ENCODE measurements around the gene PCDH9.

Gene PCDH9

DNA sequence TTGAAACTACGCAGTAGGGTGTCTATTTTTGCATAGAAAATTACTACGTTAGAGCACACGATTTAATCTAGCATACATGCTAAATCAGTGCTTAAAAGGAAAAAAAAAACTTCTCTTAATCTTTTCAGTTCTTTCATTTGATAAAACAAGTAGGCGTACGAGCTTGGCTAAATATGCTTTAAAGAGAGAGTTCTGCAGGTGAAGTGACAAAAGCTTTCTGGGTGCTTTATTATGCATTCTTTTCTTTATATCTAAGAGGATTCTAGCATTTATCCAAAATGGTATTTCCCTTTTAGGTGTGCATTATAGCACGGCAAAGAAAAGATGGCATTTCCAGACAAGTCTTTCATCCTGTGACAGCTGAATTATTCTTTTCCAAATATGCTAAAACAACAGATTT, 281.2 kb downstream of the PCDH9 start:
- H3K36me3 ChIP-seq (replicated peaks; ENCODE audit: low read depth, low read length), result no peaks in the 10 kb centered on the region
- H2AFZ ChIP-seq (ENCODE audit: low read depth, low read length), result no peak overlapping the region
- H3K9me3 ChIP-seq (ENCODE audit: insufficient read depth, low read length), result no peaks in the 10 kb centered on the region
- no peaks in the 10 kb centered on the region for H3K27me3 ChIP-seq (ENCODE audit: low read depth, low read length)
- no peak overlapping the region for H3K9ac ChIP-seq (ENCODE audit: low read length)
- no peak overlapping the region for H3K4me3 ChIP-seq (ENCODE audit: low read length)
- no peak overlapping the region for H3K27ac ChIP-seq (ENCODE audit: low read length)
- H3K4me2 ChIP-seq (ENCODE audit: low read length), result no peak overlapping the region
- no peaks in the 10 kb centered on the region for H4K20me1 ChIP-seq (ENCODE audit: insufficient read depth, low read length)
- no peak for TF ChIP-seq EZH2phosphoT487 (IDR thresholded peaks at IDR 0.05; ENCODE audit: low read depth)
- TF ChIP-seq, protein P1, sequence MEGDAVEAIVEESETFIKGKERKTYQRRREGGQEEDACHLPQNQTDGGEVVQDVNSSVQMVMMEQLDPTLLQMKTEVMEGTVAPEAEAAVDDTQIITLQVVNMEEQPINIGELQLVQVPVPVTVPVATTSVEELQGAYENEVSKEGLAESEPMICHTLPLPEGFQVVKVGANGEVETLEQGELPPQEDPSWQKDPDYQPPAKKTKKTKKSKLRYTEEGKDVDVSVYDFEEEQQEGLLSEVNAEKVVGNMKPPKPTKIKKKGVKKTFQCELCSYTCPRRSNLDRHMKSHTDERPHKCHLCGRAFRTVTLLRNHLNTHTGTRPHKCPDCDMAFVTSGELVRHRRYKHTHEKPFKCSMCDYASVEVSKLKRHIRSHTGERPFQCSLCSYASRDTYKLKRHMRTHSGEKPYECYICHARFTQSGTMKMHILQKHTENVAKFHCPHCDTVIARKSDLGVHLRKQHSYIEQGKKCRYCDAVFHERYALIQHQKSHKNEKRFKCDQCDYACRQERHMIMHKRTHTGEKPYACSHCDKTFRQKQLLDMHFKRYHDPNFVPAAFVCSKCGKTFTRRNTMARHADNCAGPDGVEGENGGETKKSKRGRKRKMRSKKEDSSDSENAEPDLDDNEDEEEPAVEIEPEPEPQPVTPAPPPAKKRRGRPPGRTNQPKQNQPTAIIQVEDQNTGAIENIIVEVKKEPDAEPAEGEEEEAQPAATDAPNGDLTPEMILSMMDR (IDR thresholded peaks at IDR 0.05; ENCODE audit: low read depth, low read length), result no peak
- H3K4me1 ChIP-seq (ENCODE audit: low read length), result peaks cover 6% of the 10 kb centered on the region
- H3K79me2 ChIP-seq (ENCODE audit: low read length), result no peaks in the 10 kb centered on the region

DNA sequence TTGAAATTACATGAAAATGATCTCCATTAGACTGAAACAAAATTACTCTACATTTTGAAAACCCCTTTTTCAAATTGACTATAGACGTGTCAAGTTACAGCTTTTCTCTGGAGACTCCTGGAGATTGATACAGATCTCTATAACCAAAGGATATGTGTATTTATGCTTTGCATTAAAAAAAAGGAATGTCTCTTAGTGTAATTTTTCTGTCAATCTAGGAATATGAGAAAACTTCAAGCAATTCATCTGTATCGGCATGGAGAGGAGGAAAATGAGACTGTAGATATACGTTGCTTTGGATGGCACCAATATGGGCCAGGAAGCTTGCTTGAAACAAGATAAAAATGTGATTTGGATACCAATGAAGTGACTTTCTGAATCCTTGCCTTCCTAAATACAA, 286.6 kb downstream of the PCDH9 start:
- Histone ChIP-seq H3K9ac (ENCODE audit: low read length) (no peak overlapping the region), H3K4me1 (ENCODE audit: low read length) (peaks cover 6% of the 10 kb centered on the region), H3K27ac (ENCODE audit: low read length) (no peak overlapping the region), H3K4me3 (ENCODE audit: low read length) (no peak overlapping the region), H3K9me3 (ENCODE audit: insufficient read depth, low read length) (no peaks in the 10 kb centered on the region), H4K20me1 (ENCODE audit: insufficient read depth, low read length) (no peaks in the 10 kb centered on the region), H2AFZ (ENCODE audit: low read depth, low read length) (no peak overlapping the region), H3K79me2 (ENCODE audit: low read length) (no peaks in the 10 kb centered on the region), H3K4me2 (ENCODE audit: low read length) (no peak overlapping the region), H3K27me3 (ENCODE audit: low read depth, low read length) (no peaks in the 10 kb centered on the region), H3K36me3 (replicated peaks; ENCODE audit: low read depth, low read length) (no peaks in the 10 kb centered on the region)
- TF ChIP-seq EZH2phosphoT487 (IDR thresholded peaks at IDR 0.05; ENCODE audit: low read depth), result no peak
- TF ChIP-seq, protein P1 (IDR thresholded peaks at IDR 0.05; ENCODE audit: low read depth, low read length), result no peak

DNA sequence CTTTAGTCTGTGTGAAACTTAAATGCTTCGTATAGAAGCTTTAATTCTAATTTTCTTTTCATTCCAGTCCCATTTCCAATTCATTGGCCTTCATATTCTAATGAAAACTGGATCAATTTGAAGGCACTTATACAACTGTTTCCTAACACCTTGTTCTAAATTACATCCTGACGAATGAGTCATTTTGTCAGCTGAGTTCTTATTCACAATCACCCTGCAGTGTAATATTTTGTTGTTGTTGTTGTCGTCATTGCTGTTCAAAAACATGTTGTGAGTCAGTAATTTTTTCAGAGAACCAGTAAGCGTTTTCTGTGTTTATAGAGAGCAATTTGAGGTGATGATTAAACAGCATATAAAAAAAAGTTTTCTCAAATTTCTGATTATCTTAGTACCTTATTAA, 290.0 kb downstream of the PCDH9 start:
- Histone ChIP-seq H3K9ac (ENCODE audit: low read length) (no peak overlapping the region), H3K4me1 (ENCODE audit: low read length) (no peaks in the 10 kb centered on the region), H3K36me3 (replicated peaks; ENCODE audit: low read depth, low read length) (no peaks in the 10 kb centered on the region), H3K79me2 (ENCODE audit: low read length) (no peaks in the 10 kb centered on the region), H3K27ac (ENCODE audit: low read length) (no peak overlapping the region), H3K4me3 (ENCODE audit: low read length) (no peak overlapping the region), H3K27me3 (ENCODE audit: low read depth, low read length) (no peaks in the 10 kb centered on the region), H4K20me1 (ENCODE audit: insufficient read depth, low read length) (no peaks in the 10 kb centered on the region), H2AFZ (ENCODE audit: low read depth, low read length) (no peak overlapping the region), H3K4me2 (ENCODE audit: low read length) (no peak overlapping the region), H3K9me3 (ENCODE audit: insufficient read depth, low read length) (no peaks in the 10 kb centered on the region)
- TF ChIP-seq, protein P1 (IDR thresholded peaks at IDR 0.05; ENCODE audit: low read depth, low read length), result no peak
- TF ChIP-seq EZH2phosphoT487 (IDR thresholded peaks at IDR 0.05; ENCODE audit: low read depth), result no peak

DNA sequence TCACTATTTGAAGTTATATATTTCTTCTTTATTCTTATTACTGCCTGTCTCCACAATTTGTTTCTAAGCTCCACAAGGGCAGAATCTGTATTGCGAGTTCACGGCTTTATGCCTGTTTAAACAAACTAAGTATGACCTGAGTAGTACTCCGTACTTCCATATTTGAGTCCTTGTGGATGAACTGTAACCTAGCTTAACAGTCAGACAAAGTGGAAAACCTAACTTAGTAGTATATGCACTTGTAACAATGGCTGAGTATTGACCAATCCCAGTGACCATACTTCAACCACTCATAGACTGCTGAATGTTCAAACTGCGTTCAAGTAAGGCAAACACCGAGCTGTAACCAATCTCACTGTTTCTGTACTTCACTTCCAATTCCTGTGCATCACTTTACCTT, 292.7 kb downstream of the PCDH9 start:
- H3K27me3 ChIP-seq (ENCODE audit: low read depth, low read length), result no peaks in the 10 kb centered on the region
- no peaks in the 10 kb centered on the region for H3K79me2 ChIP-seq (ENCODE audit: low read length)
- no peaks in the 10 kb centered on the region for H3K9me3 ChIP-seq (ENCODE audit: insufficient read depth, low read length)
- H2AFZ ChIP-seq (ENCODE audit: low read depth, low read length), result no peak overlapping the region
- H3K27ac ChIP-seq (ENCODE audit: low read length), result no peak overlapping the region
- H3K36me3 ChIP-seq (replicated peaks; ENCODE audit: low read depth, low read length), result no peaks in the 10 kb centered on the region
- H4K20me1 ChIP-seq (ENCODE audit: insufficient read depth, low read length), result no peaks in the 10 kb centered on the region
- TF ChIP-seq, protein P1 (IDR thresholded peaks at IDR 0.05; ENCODE audit: low read depth, low read length), result no peak
- TF ChIP-seq EZH2phosphoT487 (IDR thresholded peaks at IDR 0.05; ENCODE audit: low read depth), result no peak
- H3K4me1 ChIP-seq (ENCODE audit: low read length), result no peaks in the 10 kb centered on the region
- H3K4me3 ChIP-seq (ENCODE audit: low read length), result no peak overlapping the region
- no peak overlapping the region for H3K9ac ChIP-seq (ENCODE audit: low read length)
- H3K4me2 ChIP-seq (ENCODE audit: low read length), result no peak overlapping the region

All from OCI-LY3 (cell line).